GM18526 (cell line): ENCODE results near the gene GCFC2.

Experiments used
- POLR2A ChIP-seq: IDR thresholded peaks from 3 replicates; pipeline ENCODE4 v1.6.1; 2011; ENCODE audit not compliant: insufficient read length; ENCODE audit errors: extremely low read depth

The GCFC2 gene

GRCh38 chr2:75710577-75711253 is at the start of gene GCFC2:
Gene GCFC2 (minus strand): TSS chr2:75710915. CDS start chr2:75710855, 60 bp downstream.
- TF ChIP-seq POLR2A, result peak; percentile 81

GRCh38 chr2:75752828-75753227 is 42.1 kb upstream of the GCFC2 start:
- TF ChIP-seq POLR2A, result no peak

- TF ChIP-seq POLR2A, result no peak
Measured at GRCh38 chr2:75751824-75752468, 41.2 kb upstream of the GCFC2 start.

GRCh38 chr2:75751360-75751759 is 40.6 kb upstream of the GCFC2 start:
- TF ChIP-seq POLR2A, result no peak

- TF ChIP-seq POLR2A, result no peak
Measured at GRCh38 chr2:75737961-75738360, 27.2 kb upstream of the GCFC2 start.

GRCh38 chr2:75736276-75736675 is 25.6 kb upstream of the GCFC2 start:
- TF ChIP-seq POLR2A, result no peak

GRCh38 chr2:75729861-75730260 is 19.1 kb upstream of the GCFC2 start:
- no peak for TF ChIP-seq POLR2A

- TF ChIP-seq POLR2A, result no peak
Measured at GRCh38 chr2:75728614-75729419, 18.1 kb upstream of the GCFC2 start.

- no peak for TF ChIP-seq POLR2A
Measured at GRCh38 chr2:75722687-75723086, 12.0 kb upstream of the GCFC2 start.

- no peak for TF ChIP-seq POLR2A
Measured at GRCh38 chr2:75720525-75720924, 9.8 kb upstream of the GCFC2 start.

- no peak for TF ChIP-seq POLR2A
Measured at GRCh38 chr2:75719616-75720015, 8.9 kb upstream of the GCFC2 start.

- TF ChIP-seq POLR2A, result no peak
Measured at GRCh38 chr2:75716406-75716805, 5.7 kb upstream of the GCFC2 start.

GRCh38 chr2:75710220-75710576 is 517 bp downstream of the GCFC2 start:
- TF ChIP-seq POLR2A, result no peak

- TF ChIP-seq POLR2A, result no peak
Measured at GRCh38 chr2:75709297-75709696, 1.4 kb downstream of the GCFC2 start.

GRCh38 chr2:75707901-75708300 is 2.8 kb downstream of the GCFC2 start:
- TF ChIP-seq POLR2A, result no peak

GRCh38 chr2:75705921-75706320 is 4.8 kb downstream of the GCFC2 start:
- no peak for TF ChIP-seq POLR2A

- TF ChIP-seq POLR2A, result no peak
Measured at GRCh38 chr2:75703589-75704287, 7.0 kb downstream of the GCFC2 start.
